Measurements from ENCODE around the gene CALB2.

Gene CALB2

GRCh38 chr16:71389330-71389729, 30.8 kb downstream of the CALB2 start:
- no peak for DNase-seq (ENCODE audit: low read depth)

- no peak for DNase-seq (ENCODE audit: low read depth)
These were observed 38.1 kb downstream of the CALB2 start for GRCh38 chr16:71396594-71396993.

DNA sequence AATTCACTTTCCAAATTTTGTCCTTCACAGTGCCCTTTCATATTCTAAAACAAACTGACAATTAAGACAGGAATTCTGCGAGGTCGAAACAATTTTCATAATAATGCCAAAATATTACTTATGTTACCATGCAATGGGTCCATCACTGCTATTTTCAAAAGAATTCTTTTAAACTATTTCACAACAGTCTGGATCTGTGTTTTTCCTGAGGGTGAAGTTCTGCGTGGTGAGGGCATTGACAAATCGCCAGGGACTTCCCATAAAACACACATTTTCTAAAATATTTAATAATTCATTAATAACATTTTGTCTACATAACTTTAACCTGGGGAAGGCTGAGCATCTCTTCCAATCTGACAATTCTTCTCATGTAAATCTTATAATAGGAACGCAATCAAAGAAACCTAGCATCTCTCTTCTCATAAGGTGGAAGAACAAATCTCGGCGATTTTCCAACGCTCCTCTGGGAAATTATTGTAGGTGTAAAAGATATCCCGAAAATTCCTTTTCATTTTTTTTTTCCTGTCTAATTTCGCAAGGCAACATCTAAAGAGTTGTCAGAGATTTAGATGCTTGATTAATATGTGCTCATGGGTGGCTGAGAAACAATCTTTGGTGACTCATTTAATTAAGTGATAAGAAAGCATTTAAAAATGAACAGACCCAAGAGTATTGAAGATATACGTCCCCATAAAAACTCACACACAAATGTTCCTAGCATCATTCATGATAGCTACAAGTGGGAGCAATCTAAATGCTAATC, 41.5 kb downstream of the CALB2 start:
- no peak for DNase-seq (ENCODE audit: low read depth)

- no peak for DNase-seq (ENCODE audit: low read depth)
These were observed 43.5 kb downstream of the CALB2 start for GRCh38 chr16:71402007-71402406.

GRCh38 chr16:71402674-71403073, 44.2 kb downstream of the CALB2 start:
- no peak for DNase-seq (ENCODE audit: low read depth)

- DNase-seq (ENCODE audit: low read depth) = no peak
These were observed 45.8 kb downstream of the CALB2 start for GRCh38 chr16:71404364-71404763.

- DNase-seq (ENCODE audit: low read depth) = no peak
These were observed 47.8 kb downstream of the CALB2 start for GRCh38 chr16:71406316-71406715.

- no peak for DNase-seq (ENCODE audit: low read depth)
These were observed 48.2 kb downstream of the CALB2 start for GRCh38 chr16:71406724-71407123.

GRCh38 chr16:71407731-71408130, 49.2 kb downstream of the CALB2 start:
- no peak for DNase-seq (ENCODE audit: low read depth)

DNA sequence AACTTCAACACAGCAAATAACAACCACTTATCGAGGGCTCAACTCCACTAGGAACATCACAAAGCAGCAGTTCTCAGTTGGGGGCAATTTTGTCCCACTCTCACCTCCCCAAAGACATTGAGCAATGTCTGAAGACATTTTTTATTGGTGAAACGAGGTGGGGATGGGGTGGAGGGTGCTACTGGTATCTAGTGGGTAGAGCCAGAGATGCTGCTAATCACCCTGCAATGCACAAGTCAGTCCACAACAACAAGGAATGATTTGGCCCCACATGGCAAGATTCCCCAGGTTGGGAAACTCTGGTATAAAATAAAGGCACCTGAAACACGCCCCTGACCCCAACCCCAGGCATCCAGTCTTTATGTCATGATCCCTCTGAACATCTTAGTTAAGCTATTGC, 50.0 kb downstream of the CALB2 start:
- DNase-seq (ENCODE audit: low read depth) = no peak

DNA sequence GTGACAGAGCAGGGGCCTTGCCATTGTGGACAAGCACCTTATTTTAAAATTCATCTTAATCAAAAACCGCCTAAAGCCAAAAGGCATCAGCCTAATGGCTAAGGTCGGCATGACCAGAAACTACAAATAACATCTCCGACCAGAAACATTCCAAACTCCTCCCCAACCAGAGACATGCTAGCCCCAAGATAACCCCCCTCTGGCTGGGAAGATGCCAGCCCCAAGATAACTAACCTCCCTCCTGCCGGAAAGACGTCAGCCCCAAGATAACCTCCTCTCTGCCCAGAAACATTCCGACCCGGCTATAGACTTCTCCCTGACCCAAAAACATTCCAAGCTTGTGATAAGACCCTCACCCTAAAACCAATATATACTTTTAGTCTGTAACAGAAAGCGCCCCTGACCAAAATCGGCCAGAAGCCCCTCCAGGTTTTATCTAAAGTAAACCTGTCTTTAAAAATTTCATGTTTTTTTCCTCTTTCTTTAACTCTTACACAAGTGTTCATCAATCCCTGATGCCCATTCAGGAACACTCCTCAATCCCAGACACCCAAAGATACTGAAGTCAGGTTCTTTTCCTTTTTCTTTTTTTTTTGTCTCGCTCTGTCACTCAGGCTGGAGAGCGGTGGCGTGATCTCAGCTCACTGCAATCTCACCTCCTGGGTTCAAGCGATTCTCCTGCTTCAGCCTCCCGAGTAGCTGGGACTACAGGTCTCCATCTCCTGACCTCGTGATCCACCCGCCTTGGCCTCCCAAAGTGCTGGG, 50.7 kb downstream of the CALB2 start:
- no peak for DNase-seq (ENCODE audit: low read depth)

DNA sequence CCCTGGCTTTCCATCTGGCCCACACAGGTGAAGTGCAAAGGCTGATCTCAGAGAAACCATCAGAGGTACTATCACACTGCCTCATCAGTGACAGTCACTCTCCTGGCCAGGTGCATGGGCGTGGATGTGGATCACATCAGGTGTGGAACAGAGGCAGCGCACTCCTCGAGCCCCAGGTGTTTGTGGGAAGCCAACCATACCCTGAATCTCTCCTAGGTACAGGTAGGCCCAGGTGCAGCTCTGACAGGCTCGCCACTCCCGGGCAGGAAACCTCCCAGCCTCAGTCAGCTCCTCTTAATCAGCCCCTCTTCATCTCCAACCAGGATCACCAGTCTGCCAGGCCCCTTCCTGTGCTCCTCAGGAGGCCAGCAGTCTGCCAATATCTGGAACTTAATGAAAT, 51.6 kb downstream of the CALB2 start:
- no peak for DNase-seq (ENCODE audit: low read depth)

DNA sequence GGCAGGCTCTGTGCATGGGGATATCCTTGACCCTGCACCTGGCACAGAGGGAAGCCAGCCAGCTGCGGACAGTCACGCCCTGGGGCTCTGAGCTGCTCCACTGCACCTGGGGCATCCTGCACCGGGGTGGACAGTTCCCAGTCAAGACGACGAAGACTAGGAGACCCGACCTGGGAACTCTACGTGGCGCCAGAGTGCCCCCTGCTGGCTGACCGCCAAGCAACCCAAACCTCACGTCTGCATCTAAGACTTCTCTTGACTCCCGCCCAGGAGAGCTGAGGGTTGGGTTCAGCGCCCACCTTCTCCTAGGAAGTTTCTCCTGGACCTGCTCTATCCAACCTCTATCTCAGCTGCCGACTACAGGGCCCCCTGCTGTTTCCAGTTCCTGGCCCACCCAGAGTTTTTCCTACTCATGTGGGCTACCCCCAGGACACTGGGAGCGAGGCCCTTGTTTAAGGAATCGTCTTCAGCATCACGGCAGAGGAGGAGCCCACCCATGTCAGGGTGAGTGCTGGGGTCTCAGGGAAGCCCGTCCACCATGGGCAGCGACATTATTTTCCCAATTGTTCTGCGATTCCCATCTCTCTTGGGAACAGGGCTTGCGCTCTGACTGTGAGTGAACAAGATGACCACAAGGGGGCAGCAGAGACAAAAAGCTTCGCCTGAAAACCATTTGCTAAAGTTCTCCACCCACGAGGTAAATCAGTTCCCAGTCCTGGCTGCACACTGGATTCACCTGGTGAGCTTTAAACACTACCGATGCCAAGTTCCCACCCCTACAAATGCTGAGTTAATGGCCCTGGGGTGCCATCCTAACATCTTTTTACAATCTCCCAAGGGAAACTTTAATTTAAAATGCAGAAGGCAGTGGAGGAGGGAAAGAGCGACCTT, 54.0 kb downstream of the CALB2 start:
- DNase-seq (ENCODE audit: low read depth) = peak; percentile 37

DNA sequence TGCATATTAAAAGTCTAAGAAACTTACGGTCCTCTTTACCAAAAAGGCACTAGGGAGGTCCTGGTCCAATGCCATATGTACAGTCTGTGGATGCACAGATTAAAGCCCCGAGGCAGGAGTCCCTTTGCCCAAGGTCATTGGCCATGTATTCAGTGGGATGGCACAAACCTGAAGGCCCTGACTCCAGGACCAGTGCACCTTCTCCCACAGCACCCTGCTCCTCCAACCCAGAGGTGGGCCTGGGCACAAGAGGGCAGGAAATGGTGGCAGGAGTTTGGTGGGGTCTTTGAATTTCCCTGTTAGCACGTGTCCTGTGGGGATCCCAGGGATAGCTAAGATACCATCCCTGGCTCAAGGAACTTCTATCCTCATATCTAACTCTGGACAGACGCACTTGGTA, 54.8 kb downstream of the CALB2 start:
- no peak for DNase-seq (ENCODE audit: low read depth)

DNA sequence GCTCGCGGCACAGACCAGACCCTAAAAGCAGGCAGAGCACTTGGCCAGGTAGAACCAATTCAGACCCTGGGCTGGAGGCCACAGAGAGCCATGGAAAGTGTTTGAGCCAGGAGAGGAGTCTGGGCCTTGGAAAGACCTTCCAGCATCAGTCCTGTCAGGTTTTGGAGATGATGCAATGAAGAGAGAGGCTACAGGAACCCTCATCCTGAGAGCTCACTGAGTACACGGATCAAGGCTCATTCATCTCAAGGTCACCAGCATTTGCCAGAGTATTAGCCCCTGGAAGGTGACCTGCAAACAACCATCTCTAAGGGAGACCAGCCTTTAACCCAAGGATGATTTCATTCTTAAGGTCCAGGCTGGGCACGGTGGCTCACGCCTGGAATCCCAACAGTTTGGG, 55.5 kb downstream of the CALB2 start:
- DNase-seq (ENCODE audit: low read depth) = no peak

GRCh38 chr16:71421911-71422310, 63.4 kb downstream of the CALB2 start:
- no peak for DNase-seq (ENCODE audit: low read depth)

GRCh38 chr16:71423016-71423415, 64.5 kb downstream of the CALB2 start:
- no peak for DNase-seq (ENCODE audit: low read depth)

GRCh38 chr16:71423865-71424264, 65.3 kb downstream of the CALB2 start:
- no peak for DNase-seq (ENCODE audit: low read depth)

- no peak for DNase-seq (ENCODE audit: low read depth)
These were observed 66.1 kb downstream of the CALB2 start for GRCh38 chr16:71424626-71425025.

DNA sequence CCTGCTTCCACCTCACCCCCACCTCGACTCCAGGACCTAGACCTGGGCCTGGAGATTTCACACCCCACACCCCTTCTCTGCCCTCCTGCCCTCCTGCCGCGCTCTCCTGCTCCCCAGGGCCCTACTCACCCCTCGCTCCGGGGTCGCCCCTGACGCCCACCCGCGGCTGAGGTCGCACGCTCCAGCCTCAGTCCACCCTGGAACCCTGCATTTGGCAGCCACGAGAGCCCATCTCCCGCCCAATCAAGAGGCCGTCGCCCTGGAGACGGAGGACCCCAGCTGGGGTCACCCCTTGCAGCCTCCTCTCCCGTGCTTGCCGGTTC, 67.2 kb downstream of the CALB2 start:
- DNase-seq (ENCODE audit: low read depth) = no peak

- peak; percentile 37 for DNase-seq (ENCODE audit: low read depth)
These were observed 67.8 kb downstream of the CALB2 start for GRCh38 chr16:71426069-71426879.

All from GM04504 (cell line).